HepG2 (cell line): ENCODE data around the gene CMTM1.

ENCODE experiments used
- FOXK2 ChIP-seq: fragments of 450-650 bp; IDR thresholded peaks from 2 replicates; pipeline ENCODE4 v1.6.1; 2016
- ZNF354B ChIP-seq: sonication (generic); formaldehyde crosslinking; IDR thresholded peaks from 2 replicates; pipeline ENCODE4 v1.8.0; 2022; ENCODE audit warnings: mild to moderate bottlenecking, missing genetic modification reagents
- TF ChIP-seq, protein P1 (sequence below): sonication (generic); formaldehyde crosslinking; conservative IDR thresholded peaks from 2 replicates; pipeline ENCODE4 v1.5.0; 2020; ENCODE audit warnings: missing genetic modification reagents
- TF ChIP-seq, protein P2 (sequence below): sonication (generic); formaldehyde crosslinking; IDR thresholded peaks from 2 replicates; pipeline ENCODE4 v1.4.0; 2020; ENCODE audit warnings: missing genetic modification reagents

DNA sequence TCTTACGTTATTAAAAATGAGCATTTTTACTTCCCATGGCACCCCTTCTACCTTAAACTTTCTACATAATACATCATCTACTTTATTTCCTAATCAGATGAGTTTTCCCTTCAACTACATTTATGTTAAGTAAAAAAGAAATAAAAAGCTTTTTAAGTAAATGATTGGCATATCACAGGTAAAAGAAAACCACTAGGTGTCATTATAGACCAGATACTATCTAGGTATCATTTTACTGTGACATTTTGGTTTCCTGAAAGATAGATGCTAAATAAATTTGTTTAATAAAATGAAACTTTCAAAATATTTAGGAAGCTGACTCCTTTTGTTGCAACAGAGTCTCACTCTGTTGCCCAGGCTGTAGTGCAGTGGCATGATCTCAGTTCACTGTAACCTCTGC lies 3.8 kb upstream of the CMTM1 start:
- TF ChIP-seq, protein P1, sequence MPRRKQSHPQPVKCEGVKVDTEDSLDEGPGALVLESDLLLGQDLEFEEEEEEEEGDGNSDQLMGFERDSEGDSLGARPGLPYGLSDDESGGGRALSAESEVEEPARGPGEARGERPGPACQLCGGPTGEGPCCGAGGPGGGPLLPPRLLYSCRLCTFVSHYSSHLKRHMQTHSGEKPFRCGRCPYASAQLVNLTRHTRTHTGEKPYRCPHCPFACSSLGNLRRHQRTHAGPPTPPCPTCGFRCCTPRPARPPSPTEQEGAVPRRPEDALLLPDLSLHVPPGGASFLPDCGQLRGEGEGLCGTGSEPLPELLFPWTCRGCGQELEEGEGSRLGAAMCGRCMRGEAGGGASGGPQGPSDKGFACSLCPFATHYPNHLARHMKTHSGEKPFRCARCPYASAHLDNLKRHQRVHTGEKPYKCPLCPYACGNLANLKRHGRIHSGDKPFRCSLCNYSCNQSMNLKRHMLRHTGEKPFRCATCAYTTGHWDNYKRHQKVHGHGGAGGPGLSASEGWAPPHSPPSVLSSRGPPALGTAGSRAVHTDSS = no peak
- TF ChIP-seq, protein P2, sequence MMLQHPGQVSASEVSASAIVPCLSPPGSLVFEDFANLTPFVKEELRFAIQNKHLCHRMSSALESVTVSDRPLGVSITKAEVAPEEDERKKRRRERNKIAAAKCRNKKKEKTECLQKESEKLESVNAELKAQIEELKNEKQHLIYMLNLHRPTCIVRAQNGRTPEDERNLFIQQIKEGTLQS = no peak
- TF ChIP-seq ZNF354B = no peak
- TF ChIP-seq FOXK2 = no peak
